ENCODE results near the gene SUGCT. TPM values are rescaled to one million over a fixed set of nuclear protein-coding genes. Genes with fewer than 3 reads are reported as not detected.

SUGCT gene
- polyA plus RNA-seq, 1 of the 3 experiments (the other 2 are of a cell fraction) = 53.7 TPM

DNA sequence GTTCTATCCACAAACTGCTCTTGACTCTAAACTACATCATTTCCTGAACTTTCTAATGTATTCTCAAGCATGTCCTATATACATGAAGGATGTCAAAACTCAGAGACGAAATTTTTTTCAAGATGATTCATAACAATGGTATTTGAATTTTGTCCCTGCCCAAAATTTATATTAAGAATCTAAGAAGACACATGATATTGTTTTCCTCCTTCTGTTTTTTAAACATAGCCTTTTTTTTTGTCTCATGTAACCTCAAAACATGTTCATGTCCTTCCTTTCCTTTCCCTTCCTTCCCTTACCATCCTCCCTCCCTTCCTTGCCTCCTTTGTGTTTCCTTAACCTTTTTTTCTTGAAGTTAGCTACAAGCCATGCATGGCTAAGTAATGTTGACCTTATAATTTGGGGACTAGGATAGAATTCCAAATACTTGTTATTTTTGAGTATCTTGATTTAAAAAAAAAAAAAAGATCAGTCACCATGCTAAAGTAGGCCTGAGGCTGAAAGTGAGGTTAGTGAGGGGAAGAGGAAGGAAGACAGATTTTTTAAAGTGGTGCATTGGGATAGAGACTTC is 163.0 kb downstream of the SUGCT start:
- Histone ChIP-seq H3K9ac (peak overlapping the region; percentile 73; the same call in 1 of the 2 replicates), H3K27ac (ENCODE audit: low read depth in 2 of 2, low read length in 1 of 2) (peak overlapping the region; percentile 82 to 99), H4K20me1 (ENCODE audit: insufficient read depth) (no peaks in the 10 kb centered on the region), H3K4me3 (ENCODE audit: low read depth in 2 of 2, low read length in 1 of 2) (no peak overlapping the region), H3K79me2 (ENCODE audit: insufficient read depth) (no peaks in the 10 kb centered on the region), H3K9me2 (no peaks in the 10 kb centered on the region), H2AFZ (ENCODE audit: low read depth) (peak overlapping the region; percentile 8; the same call in 1 of the 2 replicates), H3F3A (replicated peaks; ENCODE audit: insufficient read depth) (peaks cover 57% of the 10 kb centered on the region), H3K4me1 (ENCODE audit: control insufficient read depth in 1 of 2, insufficient read depth in 2 of 2, low read depth in 1 of 2, low read length in 1 of 2) (peaks cover 2 to 41% of the 10 kb centered on the region in 2 experiments; a peak in 3 of 4 replicates), H3K9me3 (no peaks in the 10 kb centered on the region), H3K36me3 (replicated peaks in 1 of 2; ENCODE audit: control insufficient read depth in 1 of 2, insufficient read depth in 2 of 2, low read length in 1 of 2) (no peaks in the 10 kb centered on the region), H3K4me2 (peak overlapping the region; percentile 5; the same call in 1 of the 2 replicates), H3K27me3 (ENCODE audit: insufficient read depth) (no peaks in the 10 kb centered on the region)
- POLR2A ChIA-PET = no interaction called here
- WGBS (ENCODE audit: low lambda C conversion rate) = 18% methylated on average over 1 of the region's 1 CpG
- DNase-seq = no peak
- no peak for TF ChIP-seq SMC3 (IDR thresholded peaks at IDR 0.05; ENCODE audit: low read depth, low read length)
- no peak for TF ChIP-seq YY1 (IDR thresholded peaks at IDR 0.05; ENCODE audit: low read depth)
- TF ChIP-seq FOSL2 (IDR thresholded peaks at IDR 0.05; ENCODE audit: borderline replicate concordance, low read depth) = peak; percentile 56; the same call in 1 of the 2 replicates
- TF ChIP-seq JUND (IDR thresholded peaks at IDR 0.05) = peak; percentile 75
- no peak for TF ChIP-seq MEF2A (IDR thresholded peaks at IDR 0.05; ENCODE audit: borderline replicate concordance, low read depth)
- TF ChIP-seq, protein P1, sequence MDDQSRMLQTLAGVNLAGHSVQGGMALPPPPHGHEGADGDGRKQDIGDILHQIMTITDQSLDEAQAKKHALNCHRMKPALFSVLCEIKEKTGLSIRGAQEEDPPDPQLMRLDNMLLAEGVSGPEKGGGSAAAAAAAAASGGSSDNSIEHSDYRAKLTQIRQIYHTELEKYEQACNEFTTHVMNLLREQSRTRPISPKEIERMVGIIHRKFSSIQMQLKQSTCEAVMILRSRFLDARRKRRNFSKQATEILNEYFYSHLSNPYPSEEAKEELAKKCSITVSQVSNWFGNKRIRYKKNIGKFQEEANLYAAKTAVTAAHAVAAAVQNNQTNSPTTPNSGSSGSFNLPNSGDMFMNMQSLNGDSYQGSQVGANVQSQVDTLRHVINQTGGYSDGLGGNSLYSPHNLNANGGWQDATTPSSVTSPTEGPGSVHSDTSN (IDR thresholded peaks at IDR 0.05) = 0 out of 2 replicates have a peak, but pooled peaks have one; percentile 21
- TF ChIP-seq, protein P2, sequence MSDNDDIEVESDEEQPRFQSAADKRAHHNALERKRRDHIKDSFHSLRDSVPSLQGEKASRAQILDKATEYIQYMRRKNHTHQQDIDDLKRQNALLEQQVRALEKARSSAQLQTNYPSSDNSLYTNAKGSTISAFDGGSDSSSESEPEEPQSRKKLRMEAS (IDR thresholded peaks at IDR 0.05; ENCODE audit: low read depth) = 0 out of 2 replicates have a peak, but pooled peaks have one; percentile 28
- TF ChIP-seq TCF12 (IDR thresholded peaks at IDR 0.05) = peak; percentile 44; the same call in 1 of the 2 replicates
- CTCF ChIA-PET = interaction anchor here (0.6 to 1.7 kb wide), 3 partner anchors 65 to 855 kb away, joined by 3 to 5 read pairs (median 3); no protein-coding TSS in a partner anchor

DNA sequence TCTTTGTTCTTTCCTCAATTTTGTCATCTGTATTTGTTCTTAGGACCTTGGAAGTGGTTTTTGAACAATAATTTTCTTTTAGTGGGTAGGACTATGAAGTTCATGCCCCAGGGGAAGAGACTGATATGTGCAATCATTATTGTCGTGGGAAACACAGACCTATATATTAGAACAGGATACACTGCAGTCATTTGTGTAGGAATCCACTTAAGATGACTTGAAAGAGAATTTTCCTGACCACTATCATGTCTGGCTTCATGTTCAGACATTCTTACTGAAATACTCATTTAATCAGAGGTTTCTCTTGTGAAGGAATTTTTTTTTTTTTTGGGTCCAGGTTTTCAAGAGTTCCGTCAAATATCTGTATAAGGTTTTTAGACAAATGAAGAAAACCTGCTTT is 163.6 kb downstream of the SUGCT start:
- ChIA-PET POLR2A (no interaction called here), CTCF (interaction anchor here (0.6 kb wide), 1 partner anchor 65 kb away, joined by 3 read pairs; no protein-coding TSS in a partner anchor)
- Histone ChIP-seq H3K4me3 (ENCODE audit: low read depth in 2 of 2, low read length in 1 of 2) (no peak overlapping the region), H3K36me3 (replicated peaks in 1 of 2; ENCODE audit: control insufficient read depth in 1 of 2, insufficient read depth in 2 of 2, low read length in 1 of 2) (no peaks in the 10 kb centered on the region), H4K20me1 (ENCODE audit: insufficient read depth) (no peaks in the 10 kb centered on the region), H3K4me2 (peak overlapping the region; percentile 5; the same call in 1 of the 2 replicates), H3K9me2 (no peaks in the 10 kb centered on the region), H3K27me3 (ENCODE audit: insufficient read depth) (no peaks in the 10 kb centered on the region), H3K4me1 (ENCODE audit: control insufficient read depth in 1 of 2, insufficient read depth in 2 of 2, low read depth in 1 of 2, low read length in 1 of 2) (peaks cover 2 to 41% of the 10 kb centered on the region in 2 experiments; a peak in 3 of 4 replicates), H3K9ac (peak overlapping the region; percentile 73; the same call in 1 of the 2 replicates), H3K79me2 (ENCODE audit: insufficient read depth) (no peaks in the 10 kb centered on the region), H3K9me3 (no peaks in the 10 kb centered on the region), H2AFZ (ENCODE audit: low read depth) (no peak overlapping the region; the same call in 1 of the 2 replicates), H3K27ac (ENCODE audit: low read depth in 2 of 2, low read length in 1 of 2) (peak overlapping the region; percentile 82 to 99), H3F3A (replicated peaks; ENCODE audit: insufficient read depth) (peaks cover 57% of the 10 kb centered on the region)
- DNase-seq = no peak
- TF ChIP-seq TEAD4 (IDR thresholded peaks at IDR 0.05; ENCODE audit: borderline replicate concordance, insufficient read depth) (peak; percentile 30; the same call in 1 of the 2 replicates), TCF12 (IDR thresholded peaks at IDR 0.05) (peak; percentile 58; the same call in 1 of the 2 replicates), MXI1 (IDR thresholded peaks at IDR 0.05; ENCODE audit: low read depth, low read length) (no peak), JUND (IDR thresholded peaks at IDR 0.05) (peak; percentile 39; the same call in 1 of the 2 replicates), RAD21 (IDR thresholded peaks at IDR 0.05; ENCODE audit: low read length) (no peak), RXRA (IDR thresholded peaks at IDR 0.05; ENCODE audit: borderline replicate concordance, low read depth) (peak; percentile 41; the same call in 1 of the 2 replicates), EP300 (IDR thresholded peaks at IDR 0.05; ENCODE audit: borderline replicate concordance in 1 of 2, low read depth in 1 of 2, low read length in 1 of 2) (peak in 1 of 2 experiments; percentile 58; a peak in 1 of 4 replicates), FOXM1 (IDR thresholded peaks at IDR 0.05; ENCODE audit: low read depth) (0 out of 2 replicates have a peak, but pooled peaks have one; percentile 19), POLR2AphosphoS5 (IDR thresholded peaks at IDR 0.05; ENCODE audit: low read depth, low read length) (no peak), FOSL2 (IDR thresholded peaks at IDR 0.05; ENCODE audit: borderline replicate concordance, low read depth) (peak; percentile 63; the same call in 1 of the 2 replicates), FOXJ3 (CRISPR knock-in tag; IDR thresholded peaks at IDR 0.05) (no peak)
- TF ChIP-seq, protein P1 (IDR thresholded peaks at IDR 0.05) = 0 out of 2 replicates have a peak, but pooled peaks have one; percentile 22
- WGBS (ENCODE audit: low lambda C conversion rate) = 33% methylated on average over 2 of the region's 2 CpGs

Data from SK-N-SH (cell line).